GM13977 (cell line): Measurements from ENCODE around the gene RNF144A.

Experiments
- DNase-seq: peaks from one replicate; pipeline ENCODE4 v3.0.0; 2012; ENCODE audit warnings: low spot score
- CTCF ChIP-seq: IDR thresholded peaks from 2 replicates; pipeline ENCODE4 v1.5.1; 2012; ENCODE audit warnings: mild to moderate bottlenecking, control low read depth; ENCODE audit not compliant: insufficient read depth; ENCODE audit errors: extremely low read depth, missing control alignments
- in situ Hi-C: fragments of 300-500 bp; cut with MboI; formaldehyde crosslinking; loops from one replicate; pipeline ENCODE4 v1.12.0; 2022; ENCODE audit warnings: low sequenced_read_pairs, low pct_unique_long_range_greater_than_20kb, mixed read lengths, inconsistent platforms; ENCODE audit not compliant: unreplicated experiment

Gene RNF144A

GRCh38 chr2:6948677-6949351 lies 31.6 kb downstream of the RNF144A start:
- in situ Hi-C loops: no loop called here
- DNase-seq: no peak
- TF ChIP-seq CTCF: no peak

- TF ChIP-seq CTCF: no peak
Measured at GRCh38 chr2:6951046-6951445, 33.8 kb downstream of the RNF144A start.

GRCh38 chr2:6952101-6952500 lies 34.9 kb downstream of the RNF144A start:
- in situ Hi-C loops: no loop called here
- no peak for DNase-seq
- TF ChIP-seq CTCF: no peak

More at GRCh38 chr2:6951046-6951445, 33.8 kb downstream of the RNF144A start:
- in situ Hi-C loops: no loop called here
- no peak for DNase-seq

- TF ChIP-seq CTCF: no peak
- in situ Hi-C loops: no loop called here
- no peak for DNase-seq
Measured at GRCh38 chr2:6954586-6954985, 37.4 kb downstream of the RNF144A start.

- in situ Hi-C loops: no loop called here
- no peak for DNase-seq
- TF ChIP-seq CTCF: no peak
Measured at GRCh38 chr2:6955511-6956136, 38.4 kb downstream of the RNF144A start.

- in situ Hi-C loops: no loop called here
- no peak for TF ChIP-seq CTCF
- DNase-seq: no peak
Measured at GRCh38 chr2:6956566-6956965, 39.4 kb downstream of the RNF144A start.
